CD14-positive monocyte (primary cell): ENCODE results near the gene GTF2H2C. TPM values are rescaled to one million over a fixed set of nuclear protein-coding genes. Genes with fewer than 3 reads are reported as not detected.
A peak's percentile ranks its signal among the peaks of the same experiment; 100 is the strongest.

ENCODE experiments used
- DNase-seq, 3 donors: peaks; one replicate each; pipeline ENCODE4 v3.0.0-alpha.2; 2011 to 2022
- H2AFZ ChIP-seq: 2 replicates; pipeline ENCODE4 v1.6.0; 2012; ENCODE audit warnings: mild to moderate bottlenecking, low read depth, low read length, inconsistent platforms; ENCODE audit not compliant: insufficient read depth, poor library complexity, severe bottlenecking
- H3K27ac ChIP-seq, 2 donors: 1 replicate in 1 of 2; 2 replicates in 1 of 2; pipeline ENCODE4 v1.5.1; 2012 to 2013; ENCODE audit warnings: low read length in 2 of 2, control low read depth in 1 of 2, inconsistent platforms in 1 of 2, low read depth in 1 of 2, mild to moderate bottlenecking in 1 of 2
- H3K27me3 ChIP-seq, 2 donors: one replicate each; pipeline versions ENCODE4 v1.6.0 to v1.6.1; 2011 to 2013; ENCODE audit warnings: low read length in 2 of 2; ENCODE audit not compliant: control insufficient read depth in 2 of 2, insufficient read depth in 2 of 2
- H3K36me3 ChIP-seq, 2 donors: replicated peaks in 1 of 2; 1 replicate in 1 of 2; 2 replicates in 1 of 2; pipeline versions ENCODE4 v1.5.1 to v1.6.1; 2012 to 2013; ENCODE audit warnings: low read length in 2 of 2, control low read depth in 1 of 2, inconsistent platforms in 1 of 2, mild to moderate bottlenecking in 1 of 2; ENCODE audit not compliant: insufficient read depth in 2 of 2, control insufficient read depth in 1 of 2
- H3K4me1 ChIP-seq, 2 donors: 1 replicate in 1 of 2; 2 replicates in 1 of 2; pipeline versions ENCODE4 v1.5.1 to v1.6.1; 2012 to 2013; ENCODE audit warnings: low read length in 2 of 2, control low read depth in 1 of 2, inconsistent platforms in 1 of 2, mild to moderate bottlenecking in 1 of 2, moderate library complexity in 1 of 2; ENCODE audit not compliant: insufficient read depth in 2 of 2, control insufficient read depth in 1 of 2
- H3K4me2 ChIP-seq: replicated peaks from 2 replicates; pipeline ENCODE3; 2012; ENCODE audit warnings: low read length, moderate library complexity, mild to moderate bottlenecking; ENCODE audit not compliant: poor library complexity, severe bottlenecking; ENCODE audit errors: extremely low read depth
- H3K4me3 ChIP-seq, 3 experiments: fragments of 200-600 bp in 1 of 3; sonication (generic) in 1 of 3; replicated peaks in 1 of 3; 1 replicate in 2 of 3; 2 replicates in 1 of 3; pipeline ENCODE4 v1.5.1; 2011 to 2013; ENCODE audit warnings: low read length in 3 of 3, mild to moderate bottlenecking in 3 of 3, control low read depth in 2 of 3, low read depth in 2 of 3, inconsistent platforms in 1 of 3, moderate library complexity in 1 of 3
- H3K79me2 ChIP-seq: 2 replicates; pipeline ENCODE4 v1.6.0; 2012; ENCODE audit warnings: mild to moderate bottlenecking, control low read depth, inconsistent platforms, low read length, moderate library complexity; ENCODE audit not compliant: insufficient read depth
- H3K9ac ChIP-seq: 2 replicates; pipeline ENCODE4 v1.6.0; 2017; ENCODE audit warnings: low read length, mild to moderate bottlenecking; ENCODE audit not compliant: insufficient read depth, poor library complexity, severe bottlenecking
- H3K9me3 ChIP-seq, 2 donors: replicated peaks in 1 of 2; 1 replicate in 1 of 2; 2 replicates in 1 of 2; pipeline versions ENCODE4 v1.5.1 to v1.6.1; 2012 to 2013; ENCODE audit warnings: low read length in 2 of 2, control low read depth in 1 of 2; ENCODE audit not compliant: control insufficient read depth in 1 of 2, insufficient read depth in 1 of 2
- H4K20me1 ChIP-seq: 2 replicates; pipeline ENCODE4 v1.6.0; 2012; ENCODE audit warnings: mild to moderate bottlenecking, low read length, control low read depth, moderate library complexity; ENCODE audit not compliant: insufficient read depth
- H3K27ac Mint-ChIP-seq, 7 donors: one replicate each; pipeline ENCODE4 v1.8.0; 2020; ENCODE audit warnings: mild to moderate bottlenecking in 7 of 7, mixed read lengths in 7 of 7, moderate library complexity in 6 of 7, inconsistent platforms in 2 of 7
- H3K27me3 Mint-ChIP-seq, 3 donors: one replicate each; pipeline ENCODE4 v1.8.0; 2021 to 2022; ENCODE audit warnings: low read depth in 3 of 3, mild to moderate bottlenecking in 3 of 3, mixed read lengths in 3 of 3, moderate library complexity in 3 of 3, inconsistent platforms in 1 of 3
- H3K36me3 Mint-ChIP-seq, 2 donors: one replicate each; pipeline ENCODE4 v1.8.0; 2020; ENCODE audit warnings: mixed read lengths in 2 of 2, inconsistent platforms in 1 of 2, mild to moderate bottlenecking in 1 of 2
- H3K4me1 Mint-ChIP-seq: one replicate; pipeline ENCODE4 v1.8.0; 2020; ENCODE audit warnings: mild to moderate bottlenecking, mixed read lengths
- H3K4me3 Mint-ChIP-seq, 2 donors: one replicate each; pipeline ENCODE4 v1.8.0; 2020; ENCODE audit warnings: mild to moderate bottlenecking in 2 of 2, mixed read lengths in 2 of 2, moderate library complexity in 1 of 2
- H3K9me3 Mint-ChIP-seq, 7 donors: one replicate each; pipeline ENCODE4 v1.8.0; 2020 to 2022; ENCODE audit warnings: mixed read lengths in 7 of 7, mild to moderate bottlenecking in 6 of 7, moderate library complexity in 6 of 7, inconsistent platforms in 2 of 7
- WGBS: methylation state at CpG from one replicate; pipeline ENCODE4 v1.1.5; 2013; ENCODE audit warnings: missing lambda C conversion rate; ENCODE audit not compliant: insufficient coverage; 5-methylcytosine and 5-hydroxymethylcytosine counted together
- intact Hi-C, 2 donors: fragments of 100-400 bp; cut with micrococcal nuclease; formaldehyde crosslinking; loops; one replicate each; pipeline versions ENCODE4 v1.15.0 to v1.15.1; 2023
- polyA plus RNA-seq, 3 donors: library from polyadenylated mRNA; depleted of rRNA in 1 of 3; unstranded in 2 of 3; stranded (reverse) in 1 of 3; fragments of 300-500 nt in 2 of 3; fragments of >200 nt in 1 of 3; fragmentation: Illumina TruSeq in 2 of 3; gene quantifications; 1 replicate in 2 of 3; 2 replicates in 1 of 3; pipeline ENCODE4 v1.2.3, GENCODE V29; 2012 to 2021
- TF ChIP-seq, protein P1 (sequence below): fragments of 200-600 bp; IDR thresholded peaks from one replicate; pipeline ENCODE4 v1.8.0; 2022; ENCODE audit warnings: antibody characterized with exemption, mild to moderate bottlenecking

The GTF2H2C gene
- polyA plus RNA-seq, 3 donors, result 11.0 to 14.4 (median 13.5) TPM

DNA sequence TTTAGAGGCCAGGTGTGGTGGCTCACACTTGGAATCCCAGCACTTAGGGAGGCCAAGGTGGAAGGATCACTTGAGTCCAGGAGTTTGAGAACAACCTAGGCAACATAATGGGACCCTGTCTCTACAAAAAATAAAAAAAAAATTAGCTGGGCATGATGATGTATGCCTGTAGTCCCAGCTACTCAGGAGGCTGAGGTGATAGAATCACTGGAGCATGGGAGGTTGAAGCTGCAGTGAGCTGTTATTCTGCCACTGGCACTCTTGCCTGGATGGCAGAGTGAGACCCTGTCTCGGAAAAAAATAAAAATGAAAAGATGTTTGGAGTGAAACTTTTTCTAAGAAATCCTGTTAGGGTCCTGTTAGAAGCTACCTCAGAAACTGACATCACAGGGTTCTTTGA, 43.2 kb upstream of the GTF2H2C start:
- H4K20me1 ChIP-seq, result no peaks in the 10 kb centered on the region
- TF ChIP-seq, protein P1, sequence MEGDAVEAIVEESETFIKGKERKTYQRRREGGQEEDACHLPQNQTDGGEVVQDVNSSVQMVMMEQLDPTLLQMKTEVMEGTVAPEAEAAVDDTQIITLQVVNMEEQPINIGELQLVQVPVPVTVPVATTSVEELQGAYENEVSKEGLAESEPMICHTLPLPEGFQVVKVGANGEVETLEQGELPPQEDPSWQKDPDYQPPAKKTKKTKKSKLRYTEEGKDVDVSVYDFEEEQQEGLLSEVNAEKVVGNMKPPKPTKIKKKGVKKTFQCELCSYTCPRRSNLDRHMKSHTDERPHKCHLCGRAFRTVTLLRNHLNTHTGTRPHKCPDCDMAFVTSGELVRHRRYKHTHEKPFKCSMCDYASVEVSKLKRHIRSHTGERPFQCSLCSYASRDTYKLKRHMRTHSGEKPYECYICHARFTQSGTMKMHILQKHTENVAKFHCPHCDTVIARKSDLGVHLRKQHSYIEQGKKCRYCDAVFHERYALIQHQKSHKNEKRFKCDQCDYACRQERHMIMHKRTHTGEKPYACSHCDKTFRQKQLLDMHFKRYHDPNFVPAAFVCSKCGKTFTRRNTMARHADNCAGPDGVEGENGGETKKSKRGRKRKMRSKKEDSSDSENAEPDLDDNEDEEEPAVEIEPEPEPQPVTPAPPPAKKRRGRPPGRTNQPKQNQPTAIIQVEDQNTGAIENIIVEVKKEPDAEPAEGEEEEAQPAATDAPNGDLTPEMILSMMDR, result no peak
- H3K27me3 ChIP-seq, result no peaks in the 10 kb centered on the region
- H3K4me3 ChIP-seq, result no peak overlapping the region
- H3K4me3 Mint-ChIP-seq, result no peak overlapping the region
- H3K79me2 ChIP-seq, result no peaks in the 10 kb centered on the region
- WGBS, result 100% methylated on average over 1 of the region's 1 CpG
- H2AFZ ChIP-seq, result no peak overlapping the region
- H3K4me1 ChIP-seq, result no peaks in the 10 kb centered on the region
- H3K4me2 ChIP-seq, result no peak overlapping the region
- no peak overlapping the region for H3K9ac ChIP-seq
- peaks cover 4% of the 10 kb centered on the region for H3K4me1 Mint-ChIP-seq
- peak overlapping the region in 1 of 7 donors; percentile 9 for H3K27ac Mint-ChIP-seq
- no peaks in the 10 kb centered on the region for H3K9me3 ChIP-seq
- peaks cover 0 to 5% (median 0%) of the 10 kb centered on the region in 7 donors for H3K9me3 Mint-ChIP-seq
- no peaks in the 10 kb centered on the region for H3K27me3 Mint-ChIP-seq
- H3K27ac ChIP-seq, result no peak overlapping the region
- intact Hi-C loops, result no loop called here
- no peak for DNase-seq
- H3K36me3 Mint-ChIP-seq, result no peaks in the 10 kb centered on the region
- no peaks in the 10 kb centered on the region for H3K36me3 ChIP-seq

DNA sequence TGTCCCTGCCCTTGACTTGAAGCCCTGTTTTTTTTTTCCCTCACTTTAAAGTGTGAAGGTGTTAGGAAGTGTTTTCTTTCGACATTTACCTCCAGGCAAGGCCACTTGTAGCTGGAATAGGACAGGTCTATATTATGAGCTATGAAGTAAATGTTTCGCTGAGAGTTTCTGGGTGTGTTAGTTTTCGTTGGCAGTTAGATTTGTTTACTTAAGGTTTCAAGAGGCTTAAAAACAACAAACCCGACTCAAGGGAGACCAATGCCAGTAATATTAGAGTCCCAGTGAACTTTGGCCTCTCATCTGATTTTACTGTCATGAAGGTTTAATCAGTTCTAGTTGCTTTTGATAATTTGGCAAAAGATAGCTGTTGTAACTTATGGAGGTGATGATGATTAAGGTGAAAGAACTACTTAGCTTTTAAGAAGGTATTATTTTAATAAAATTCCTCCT, 42.2 kb upstream of the GTF2H2C start:
- H3K27ac Mint-ChIP-seq, result peak overlapping the region in 1 of 7 donors; percentile 26
- no peaks in the 10 kb centered on the region for H3K27me3 Mint-ChIP-seq
- H3K4me1 Mint-ChIP-seq, result peaks cover 4% of the 10 kb centered on the region
- Histone ChIP-seq H3K4me1 (no peaks in the 10 kb centered on the region), H3K36me3 (no peaks in the 10 kb centered on the region), H3K9ac (no peak overlapping the region), H3K4me3 (no peak overlapping the region), H3K4me2 (no peak overlapping the region), H3K79me2 (no peaks in the 10 kb centered on the region), H3K9me3 (no peaks in the 10 kb centered on the region), H3K27ac (no peak overlapping the region), H4K20me1 (no peaks in the 10 kb centered on the region), H3K27me3 (no peaks in the 10 kb centered on the region), H2AFZ (no peak overlapping the region)
- intact Hi-C loops, result no loop called here
- 96% methylated on average over 3 of the region's 4 CpGs for WGBS
- no peak for DNase-seq
- H3K36me3 Mint-ChIP-seq, result peaks cover 0 to 1% of the 10 kb centered on the region in 2 donors
- TF ChIP-seq, protein P1, result no peak
- peaks cover 0 to 5% (median 0%) of the 10 kb centered on the region in 7 donors for H3K9me3 Mint-ChIP-seq
- H3K4me3 Mint-ChIP-seq, result no peak overlapping the region
